Body of pancreas (tissue), 4 donors: ENCODE results near the gene KLHL17.
A peak's percentile ranks its signal among the peaks of the same experiment; 100 is the strongest.

Experiments used
- CTCF ChIP-seq, 7 experiments: fragments of 450-650 bp in 4 of 7; fragments of 200-600 bp in 3 of 7; sonication (generic) in 3 of 7; IDR thresholded peaks; one replicate each; pipeline ENCODE4 v1.5.1; 2016 to 2019; ENCODE audit warnings: antibody characterized with exemption in 7 of 7
- POLR2A ChIP-seq, 3 donors: fragments of 450-650 bp; IDR thresholded peaks; one replicate each; pipeline ENCODE4 v1.6.1; 2016; ENCODE audit warnings: antibody characterized with exemption in 3 of 3, mild to moderate bottlenecking in 2 of 3

GRCh38 chr1:1014799-1015681 is 54.7 kb downstream of the KLHL17 start:
- peak in 2 of 7 experiments; percentile 2 to 14 for TF ChIP-seq CTCF (IDR thresholded peaks at IDR 0.05)
- TF ChIP-seq POLR2A (IDR thresholded peaks at IDR 0.05): no peak
